Adrenal gland (tissue), 12 donors: ENCODE data around the gene PRAME. TPM values are rescaled to one million over a fixed set of nuclear protein-coding genes. Genes with fewer than 3 reads are reported as not detected.

Experiments
- DNase-seq, 7 donors: peaks; one replicate each; pipeline ENCODE4 v3.0.0-alpha.2; 2019 to 2020
- H3K27ac ChIP-seq, 5 donors: fragments of 200-600 bp; sonication (generic) in 4 of 5; 1 replicate in 3 of 5; 2 replicates in 2 of 5; pipeline versions ENCODE4 v1.5.1 to v1.8.0; 2016 to 2020; ENCODE audit warnings: mild to moderate bottlenecking in 1 of 5
- H3K27me3 ChIP-seq: fragments of 200-600 bp; 2 replicates; pipeline ENCODE4 v1.8.0; 2021
- H3K36me3 ChIP-seq, 2 donors: fragments of 200-600 bp; replicated peaks in 1 of 2; 1 replicate in 1 of 2; 2 replicates in 1 of 2; pipeline versions ENCODE4 v1.5.1 to v1.8.0; 2018 to 2022
- H3K4me1 ChIP-seq, 2 donors: fragments of 200-600 bp; replicated peaks in 1 of 2; 1 replicate in 1 of 2; 2 replicates in 1 of 2; pipeline versions ENCODE4 v1.5.1 to v1.8.0; 2018 to 2021
- H3K4me3 ChIP-seq, 4 donors: fragments of 200-600 bp; sonication (generic) in 3 of 4; one replicate each; pipeline ENCODE4 v1.5.1; 2016 to 2018
- H3K9me3 ChIP-seq, 3 donors: fragments of 200-600 bp; sonication (generic) in 1 of 3; replicated peaks in 1 of 3; 1 replicate in 2 of 3; 2 replicates in 1 of 3; pipeline versions ENCODE4 v1.5.1 to v1.8.0; 2016 to 2021
- POLR2A ChIP-seq, 2 donors: fragments of 450-650 bp; IDR thresholded peaks; one replicate each; pipeline ENCODE4 v1.6.1; 2017; ENCODE audit warnings: antibody characterized with exemption in 2 of 2, mild to moderate bottlenecking in 2 of 2, moderate library complexity in 1 of 2
- WGBS, 4 donors: extraction: QIAGEN DNeasy Blood & Tissue Kit in 2 of 4; methylation state at CpG; one replicate each; pipeline versions ENCODE4 v1.1.5 to v1.1.7; 2013 to 2017; 5-methylcytosine and 5-hydroxymethylcytosine counted together
- intact Hi-C, 2 donors: fragments of 100-400 bp; cut with DNase I; formaldehyde crosslinking; loops; one replicate each; pipeline versions ENCODE4 v1.14.1 to v1.15.0; 2022 to 2023
- polyA plus RNA-seq, 3 donors: library from polyadenylated mRNA; stranded (reverse); fragments of 200-250 nt in 2 of 3; fragments of 350-450 nt in 1 of 3; fragmentation: Illumina TruSeq in 1 of 3; extraction: RNeasy Lipid Tissue Mini Kit (QIAGEN cat#74804) in 1 of 3; gene quantifications; one replicate each; pipeline ENCODE4 v1.2.3, GENCODE V29; 2013 to 2014
- total RNA-seq, 9 donors: library from RNA; depleted of rRNA in 4 of 9; stranded (reverse); fragments of >200 nt in 4 of 9; fragments of 120-200 nt in 1 of 9; fragmentation: NEBNext Ultra II Directional in 1 of 9; extraction: Animal tissue kit (Norgen Biotek cat#: 25700) in 1 of 9; gene quantifications; one replicate each; pipeline versions ENCODE4 v1.1.0 to v1.2.4, GENCODE V29; 2013 to 2023
- TF ChIP-seq, protein P1 (sequence below), 6 experiments: fragments of 450-650 bp in 4 of 6; fragments of 200-600 bp in 2 of 6; sonication (generic) in 1 of 6; IDR thresholded peaks; 1 replicate in 5 of 6; 2 replicates in 1 of 6; pipeline versions ENCODE4 v1.5.1 to v1.8.0; 2016 to 2021; ENCODE audit warnings: antibody characterized with exemption in 6 of 6, mild to moderate bottlenecking in 2 of 6, moderate library complexity in 1 of 6
- donor health status: healthy with polysubstance abuse.
- donor health status: Bipolar disorder and iron deficiency.
- donor health status: DM: yes; HTN: yes; CAD: no.
- donor health status: DM: no; HTN: no; CAD: no.
- donor health status: DM: no; HTN: no; CAD: no.
- donor health status: DM: yes; HTN: yes; CAD: no.

Gene PRAME
- total and polyA plus RNA-seq, 12 donors, result 0.78 to 11.6 (median 3.5) TPM

DNA sequence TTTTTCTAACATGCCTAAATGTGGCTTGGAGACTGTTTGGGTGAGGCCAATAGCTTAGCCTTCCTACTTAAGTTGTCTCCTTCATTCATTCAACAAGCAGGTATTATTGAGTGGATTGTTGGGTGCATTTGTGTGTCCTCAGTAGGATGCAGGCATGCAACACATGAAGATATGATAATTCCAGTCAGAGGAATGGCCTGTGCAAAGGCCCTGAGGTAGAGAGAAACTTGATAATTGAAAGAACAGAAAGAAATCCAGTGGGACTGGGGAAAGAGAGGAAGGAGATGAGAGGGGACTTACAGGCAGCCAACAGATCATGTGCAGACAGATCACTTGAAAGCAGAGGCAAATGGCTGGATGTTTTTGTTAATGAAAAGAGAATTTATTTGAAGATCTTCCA lies 15.3 kb upstream of the PRAME start:
- Histone ChIP-seq H3K4me3 (no peak overlapping the region), H3K9me3 (no peaks in the 10 kb centered on the region), H3K4me1 (no peaks in the 10 kb centered on the region), H3K36me3 (no peaks in the 10 kb centered on the region), H3K27ac (no peak overlapping the region), H3K27me3 (peaks cover 7% of the 10 kb centered on the region)
- intact Hi-C loops, result loop anchor here in 1 of 2 donors (10.0 kb wide), 1 partner anchor 110 kb away; no protein-coding TSS in a partner anchor
- TF ChIP-seq, protein P1, sequence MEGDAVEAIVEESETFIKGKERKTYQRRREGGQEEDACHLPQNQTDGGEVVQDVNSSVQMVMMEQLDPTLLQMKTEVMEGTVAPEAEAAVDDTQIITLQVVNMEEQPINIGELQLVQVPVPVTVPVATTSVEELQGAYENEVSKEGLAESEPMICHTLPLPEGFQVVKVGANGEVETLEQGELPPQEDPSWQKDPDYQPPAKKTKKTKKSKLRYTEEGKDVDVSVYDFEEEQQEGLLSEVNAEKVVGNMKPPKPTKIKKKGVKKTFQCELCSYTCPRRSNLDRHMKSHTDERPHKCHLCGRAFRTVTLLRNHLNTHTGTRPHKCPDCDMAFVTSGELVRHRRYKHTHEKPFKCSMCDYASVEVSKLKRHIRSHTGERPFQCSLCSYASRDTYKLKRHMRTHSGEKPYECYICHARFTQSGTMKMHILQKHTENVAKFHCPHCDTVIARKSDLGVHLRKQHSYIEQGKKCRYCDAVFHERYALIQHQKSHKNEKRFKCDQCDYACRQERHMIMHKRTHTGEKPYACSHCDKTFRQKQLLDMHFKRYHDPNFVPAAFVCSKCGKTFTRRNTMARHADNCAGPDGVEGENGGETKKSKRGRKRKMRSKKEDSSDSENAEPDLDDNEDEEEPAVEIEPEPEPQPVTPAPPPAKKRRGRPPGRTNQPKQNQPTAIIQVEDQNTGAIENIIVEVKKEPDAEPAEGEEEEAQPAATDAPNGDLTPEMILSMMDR (IDR thresholded peaks at IDR 0.05), result no peak
- TF ChIP-seq POLR2A (IDR thresholded peaks at IDR 0.05), result no peak
- DNase-seq, result no peak

DNA sequence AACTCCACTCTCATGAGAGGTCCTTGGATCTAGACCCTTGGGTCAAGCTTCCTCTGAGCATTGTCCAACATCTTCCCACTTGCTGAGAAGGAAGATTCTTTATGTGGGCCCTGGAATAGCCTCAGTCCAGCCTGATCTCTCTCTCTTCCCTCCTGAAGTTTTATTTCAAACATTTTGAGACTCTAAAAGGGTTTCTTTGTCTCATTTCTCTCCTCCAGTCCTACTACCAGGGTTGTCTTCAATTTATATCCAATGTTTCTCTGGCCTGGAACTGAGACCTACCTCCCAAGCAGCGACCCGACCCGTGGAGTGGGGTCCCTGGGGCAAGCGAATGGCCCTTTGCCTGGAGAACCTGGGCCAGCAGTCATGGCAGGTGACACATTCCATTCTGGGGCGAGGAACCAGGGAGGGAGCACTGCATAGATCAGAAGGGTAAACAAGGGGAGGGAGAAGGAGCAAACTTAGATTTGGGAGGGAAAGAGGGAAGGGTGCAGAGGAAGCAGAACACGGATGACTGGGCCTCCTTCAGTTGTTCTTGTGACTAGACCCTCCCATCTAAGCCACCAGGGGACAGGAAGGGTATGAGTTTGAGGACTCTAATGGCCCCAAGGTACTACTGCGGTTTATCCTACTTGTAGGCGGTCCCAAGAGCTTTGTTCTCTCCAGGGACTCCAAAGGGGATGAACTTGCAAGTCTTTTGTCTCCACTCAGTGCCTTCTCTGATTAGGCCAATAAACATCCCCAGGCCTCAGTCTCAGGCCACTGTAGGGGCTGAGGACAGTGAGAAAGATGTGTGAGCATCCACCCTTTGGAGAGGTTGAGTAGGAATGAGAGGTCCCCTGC lies 14.2 kb upstream of the PRAME start:
- WGBS, 4 donors, result 87 to 90% (median 89%) methylated on average over 8 of the region's 8 CpGs
- intact Hi-C loops, result loop anchor here in 1 of 2 donors (10.0 kb wide), 1 partner anchor 108 kb away; no protein-coding TSS in a partner anchor
- no peak overlapping the region for H3K27ac ChIP-seq
- TF ChIP-seq, protein P1 (IDR thresholded peaks at IDR 0.05), result no peak
- no peak for TF ChIP-seq POLR2A (IDR thresholded peaks at IDR 0.05)
- no peaks in the 10 kb centered on the region for H3K9me3 ChIP-seq
- peaks cover 7% of the 10 kb centered on the region for H3K27me3 ChIP-seq
- no peak overlapping the region for H3K4me3 ChIP-seq
- H3K36me3 ChIP-seq, result no peaks in the 10 kb centered on the region
- DNase-seq, result no peak
- H3K4me1 ChIP-seq, result no peaks in the 10 kb centered on the region

DNA sequence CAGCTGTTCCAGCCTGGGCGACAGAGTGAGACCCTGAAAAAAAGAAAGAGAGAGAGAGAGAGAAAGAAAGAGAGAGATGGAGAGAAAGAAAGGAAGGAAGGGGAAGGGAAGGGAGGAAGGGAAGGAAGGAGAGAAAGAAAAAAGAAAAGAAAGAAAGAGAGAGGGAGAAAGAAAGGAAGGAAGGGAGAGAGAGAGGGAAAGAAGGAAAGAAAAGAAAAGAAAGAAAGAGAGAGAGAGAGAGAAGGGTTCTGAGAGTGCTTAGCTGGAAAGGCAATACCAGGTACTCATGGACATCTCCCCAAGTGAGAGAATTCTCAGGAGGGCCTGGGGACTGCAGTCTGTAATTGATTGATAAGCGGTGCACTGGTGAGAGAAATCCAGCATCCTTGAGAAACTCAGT lies 12.8 kb upstream of the PRAME start:
- TF ChIP-seq POLR2A (IDR thresholded peaks at IDR 0.05), result no peak
- TF ChIP-seq, protein P1 (IDR thresholded peaks at IDR 0.05), result no peak

DNA sequence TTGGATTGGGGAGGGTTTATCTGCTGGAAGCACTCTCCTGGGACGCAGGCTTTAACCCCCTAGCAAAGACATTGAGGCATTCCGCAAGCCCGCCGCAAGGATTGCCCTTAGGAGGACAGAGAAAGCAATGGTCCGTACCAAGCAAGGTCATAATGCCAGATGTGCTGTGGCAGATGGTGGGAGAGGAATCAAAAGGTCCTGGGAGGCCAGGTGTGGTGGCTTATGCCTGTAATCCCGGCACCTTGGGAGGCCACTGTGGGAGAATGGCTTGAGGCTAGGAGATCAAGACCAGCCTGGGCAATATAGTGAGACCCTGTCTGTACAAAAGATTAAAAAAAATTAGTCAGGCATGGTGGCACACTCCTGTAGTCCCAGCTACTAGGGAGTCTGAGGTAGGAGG lies 12.4 kb upstream of the PRAME start:
- H3K4me3 ChIP-seq, result no peak overlapping the region
- H3K27ac ChIP-seq, result no peak overlapping the region
- no peaks in the 10 kb centered on the region for H3K36me3 ChIP-seq
- 83 to 93% (median 90%) methylated on average over 6 of the region's 6 CpGs for WGBS, 4 donors
- peaks cover 7% of the 10 kb centered on the region for H3K27me3 ChIP-seq
- DNase-seq, result no peak
- H3K9me3 ChIP-seq, result no peaks in the 10 kb centered on the region
- intact Hi-C loops, result loop anchor here in 1 of 2 donors (10.0 kb wide), 1 partner anchor 107 kb away; no protein-coding TSS in a partner anchor
- no peak for TF ChIP-seq POLR2A (IDR thresholded peaks at IDR 0.05)
- TF ChIP-seq, protein P1 (IDR thresholded peaks at IDR 0.05), result no peak
- no peaks in the 10 kb centered on the region for H3K4me1 ChIP-seq

More for the DNA sequence above, 12.8 kb upstream of the PRAME start:
- DNase-seq, result no peak
- Histone ChIP-seq H3K36me3 (no peaks in the 10 kb centered on the region), H3K4me3 (no peak overlapping the region), H3K4me1 (no peaks in the 10 kb centered on the region), H3K9me3 (no peaks in the 10 kb centered on the region), H3K27ac (no peak overlapping the region), H3K27me3 (peaks cover 7% of the 10 kb centered on the region)
- intact Hi-C loops, result loop anchor here in 1 of 2 donors (10.0 kb wide), 1 partner anchor 107 kb away; no protein-coding TSS in a partner anchor
- 83 to 98% (median 92%) methylated on average over 2 of the region's 2 CpGs for WGBS, 4 donors
